Kidney glomerular epithelial cell (primary cell): Measurements from ENCODE around the gene INPP5A.

Experiments used
- DNase-seq: peaks from one replicate; lab custom pipeline; 2025; lab: John Stamatoyannopoulos, UW

INPP5A gene

GRCh38 chr10:132648851-132649528 is 111.4 kb downstream of the INPP5A start:
- DNase-seq, result no peak

- DNase-seq, result no peak
Measured at GRCh38 chr10:132649651-132650360, 112.2 kb downstream of the INPP5A start.

- no peak for DNase-seq
Measured at GRCh38 chr10:132650611-132651250, 113.1 kb downstream of the INPP5A start.

GRCh38 chr10:132651511-132652029 is 114.0 kb downstream of the INPP5A start:
- DNase-seq, result no peak

GRCh38 chr10:132652446-132652845 is 114.9 kb downstream of the INPP5A start:
- DNase-seq, result no peak

- DNase-seq, result no peak
Measured at GRCh38 chr10:132652936-132653590, 115.5 kb downstream of the INPP5A start.

GRCh38 chr10:132653721-132654120 is 116.1 kb downstream of the INPP5A start:
- DNase-seq, result no peak

GRCh38 chr10:132654121-132654571 is 116.6 kb downstream of the INPP5A start:
- DNase-seq, result no peak

- DNase-seq, result peak; percentile 64
Measured at GRCh38 chr10:132654708-132655661, 117.4 kb downstream of the INPP5A start.

- no peak for DNase-seq
Measured at GRCh38 chr10:132655735-132656134, 118.1 kb downstream of the INPP5A start.

GRCh38 chr10:132656283-132657126 is 118.9 kb downstream of the INPP5A start:
- DNase-seq, result no peak

GRCh38 chr10:132657127-132657706 is 119.6 kb downstream of the INPP5A start:
- DNase-seq, result no peak

GRCh38 chr10:132657748-132658147 is 120.2 kb downstream of the INPP5A start:
- DNase-seq, result no peak

GRCh38 chr10:132658546-132659205 is 121.1 kb downstream of the INPP5A start:
- no peak for DNase-seq

GRCh38 chr10:132659206-132660091 is 121.9 kb downstream of the INPP5A start:
- DNase-seq, result peak; percentile 3

GRCh38 chr10:132660385-132660784 is 122.8 kb downstream of the INPP5A start:
- no peak for DNase-seq

GRCh38 chr10:132662186-132662920 is 124.8 kb downstream of the INPP5A start:
- no peak for DNase-seq
